ENCODE data around the gene CCDC71. TPM values are rescaled to one million over a fixed set of nuclear protein-coding genes. Genes with fewer than 3 reads are reported as not detected.

Gene CCDC71
- total and polyA plus RNA-seq, 2 of the 13 experiments (the other 11 are each of a cell fraction or from before 2014, with no cell fraction given), result 9.7 to 14.3 TPM

DNA sequence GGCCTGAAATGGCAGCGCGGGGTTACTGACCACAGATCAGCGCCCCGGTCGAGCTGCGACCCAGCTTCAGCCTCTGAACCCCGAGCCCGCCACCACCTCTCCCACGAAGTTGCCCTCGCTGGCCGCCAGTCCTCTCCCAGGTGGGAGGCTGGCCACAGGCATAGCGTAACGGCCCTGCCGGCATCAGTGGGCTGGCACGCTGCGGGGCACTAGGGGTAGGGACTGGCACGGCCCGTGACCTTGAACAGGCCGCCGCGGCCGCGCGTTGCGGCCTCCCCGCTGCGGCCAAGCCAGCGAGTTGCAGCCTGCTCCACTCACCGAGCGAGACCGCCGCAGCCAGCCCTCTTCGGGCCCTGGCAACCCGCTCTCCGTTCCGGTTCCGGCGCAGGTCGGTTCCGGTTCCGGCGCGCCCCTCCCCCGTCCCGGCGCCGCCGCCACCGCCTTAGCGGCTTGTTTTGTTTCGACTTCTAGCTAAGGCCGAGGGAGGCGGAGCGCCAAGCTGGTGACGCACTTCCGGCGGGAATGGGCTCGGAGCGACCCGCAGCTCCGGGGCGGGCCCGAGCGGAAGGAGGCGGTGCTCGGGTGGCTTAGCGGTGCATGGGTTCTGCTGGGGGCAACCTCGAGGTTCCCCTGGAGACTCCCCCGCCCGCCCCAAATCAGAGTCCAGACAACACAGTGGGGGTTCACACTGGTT lies 45.5 kb downstream of the CCDC71 start, which contains the start of gene USP19 (continued):
- TF ChIP-seq MAFG (CRISPR knock-in tag; IDR thresholded peaks at IDR 0.05) (no peak), ZNF644 (CRISPR knock-in tag; IDR thresholded peaks at IDR 0.05; ENCODE audit: low read depth) (no peak), ZNF407 (CRISPR knock-in tag; IDR thresholded peaks at IDR 0.05; ENCODE audit: not compliant biosample characterization) (no peak), MXD3 (CRISPR knock-in tag; IDR thresholded peaks at IDR 0.05) (peak; percentile 80; the same call in 1 of the 2 replicates), ZNF557 (CRISPR knock-in tag; IDR thresholded peaks at IDR 0.05) (no peak), TIGD3 (CRISPR knock-in tag; IDR thresholded peaks at IDR 0.05; ENCODE audit: borderline replicate concordance) (0 out of 2 replicates have a peak, but pooled peaks have one; percentile 48), ZNF282 (IDR thresholded peaks at IDR 0.05; ENCODE audit: partially characterized antibody) (no peak), NCOA2 (CRISPR knock-in tag; IDR thresholded peaks at IDR 0.05) (peak; percentile 39; the same call in 1 of the 2 replicates)
- TF ChIP-seq, protein P1, sequence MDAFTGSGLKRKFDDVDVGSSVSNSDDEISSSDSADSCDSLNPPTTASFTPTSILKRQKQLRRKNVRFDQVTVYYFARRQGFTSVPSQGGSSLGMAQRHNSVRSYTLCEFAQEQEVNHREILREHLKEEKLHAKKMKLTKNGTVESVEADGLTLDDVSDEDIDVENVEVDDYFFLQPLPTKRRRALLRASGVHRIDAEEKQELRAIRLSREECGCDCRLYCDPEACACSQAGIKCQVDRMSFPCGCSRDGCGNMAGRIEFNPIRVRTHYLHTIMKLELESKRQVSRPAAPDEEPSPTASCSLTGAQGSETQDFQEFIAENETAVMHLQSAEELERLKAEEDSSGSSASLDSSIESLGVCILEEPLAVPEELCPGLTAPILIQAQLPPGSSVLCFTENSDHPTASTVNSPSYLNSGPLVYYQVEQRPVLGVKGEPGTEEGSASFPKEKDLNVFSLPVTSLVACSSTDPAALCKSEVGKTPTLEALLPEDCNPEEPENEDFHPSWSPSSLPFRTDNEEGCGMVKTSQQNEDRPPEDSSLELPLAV (CRISPR knock-in tag; conservative IDR thresholded peaks at IDR 0.05; ENCODE audit: low read depth), result no peak
- TF ChIP-seq, protein P2, sequence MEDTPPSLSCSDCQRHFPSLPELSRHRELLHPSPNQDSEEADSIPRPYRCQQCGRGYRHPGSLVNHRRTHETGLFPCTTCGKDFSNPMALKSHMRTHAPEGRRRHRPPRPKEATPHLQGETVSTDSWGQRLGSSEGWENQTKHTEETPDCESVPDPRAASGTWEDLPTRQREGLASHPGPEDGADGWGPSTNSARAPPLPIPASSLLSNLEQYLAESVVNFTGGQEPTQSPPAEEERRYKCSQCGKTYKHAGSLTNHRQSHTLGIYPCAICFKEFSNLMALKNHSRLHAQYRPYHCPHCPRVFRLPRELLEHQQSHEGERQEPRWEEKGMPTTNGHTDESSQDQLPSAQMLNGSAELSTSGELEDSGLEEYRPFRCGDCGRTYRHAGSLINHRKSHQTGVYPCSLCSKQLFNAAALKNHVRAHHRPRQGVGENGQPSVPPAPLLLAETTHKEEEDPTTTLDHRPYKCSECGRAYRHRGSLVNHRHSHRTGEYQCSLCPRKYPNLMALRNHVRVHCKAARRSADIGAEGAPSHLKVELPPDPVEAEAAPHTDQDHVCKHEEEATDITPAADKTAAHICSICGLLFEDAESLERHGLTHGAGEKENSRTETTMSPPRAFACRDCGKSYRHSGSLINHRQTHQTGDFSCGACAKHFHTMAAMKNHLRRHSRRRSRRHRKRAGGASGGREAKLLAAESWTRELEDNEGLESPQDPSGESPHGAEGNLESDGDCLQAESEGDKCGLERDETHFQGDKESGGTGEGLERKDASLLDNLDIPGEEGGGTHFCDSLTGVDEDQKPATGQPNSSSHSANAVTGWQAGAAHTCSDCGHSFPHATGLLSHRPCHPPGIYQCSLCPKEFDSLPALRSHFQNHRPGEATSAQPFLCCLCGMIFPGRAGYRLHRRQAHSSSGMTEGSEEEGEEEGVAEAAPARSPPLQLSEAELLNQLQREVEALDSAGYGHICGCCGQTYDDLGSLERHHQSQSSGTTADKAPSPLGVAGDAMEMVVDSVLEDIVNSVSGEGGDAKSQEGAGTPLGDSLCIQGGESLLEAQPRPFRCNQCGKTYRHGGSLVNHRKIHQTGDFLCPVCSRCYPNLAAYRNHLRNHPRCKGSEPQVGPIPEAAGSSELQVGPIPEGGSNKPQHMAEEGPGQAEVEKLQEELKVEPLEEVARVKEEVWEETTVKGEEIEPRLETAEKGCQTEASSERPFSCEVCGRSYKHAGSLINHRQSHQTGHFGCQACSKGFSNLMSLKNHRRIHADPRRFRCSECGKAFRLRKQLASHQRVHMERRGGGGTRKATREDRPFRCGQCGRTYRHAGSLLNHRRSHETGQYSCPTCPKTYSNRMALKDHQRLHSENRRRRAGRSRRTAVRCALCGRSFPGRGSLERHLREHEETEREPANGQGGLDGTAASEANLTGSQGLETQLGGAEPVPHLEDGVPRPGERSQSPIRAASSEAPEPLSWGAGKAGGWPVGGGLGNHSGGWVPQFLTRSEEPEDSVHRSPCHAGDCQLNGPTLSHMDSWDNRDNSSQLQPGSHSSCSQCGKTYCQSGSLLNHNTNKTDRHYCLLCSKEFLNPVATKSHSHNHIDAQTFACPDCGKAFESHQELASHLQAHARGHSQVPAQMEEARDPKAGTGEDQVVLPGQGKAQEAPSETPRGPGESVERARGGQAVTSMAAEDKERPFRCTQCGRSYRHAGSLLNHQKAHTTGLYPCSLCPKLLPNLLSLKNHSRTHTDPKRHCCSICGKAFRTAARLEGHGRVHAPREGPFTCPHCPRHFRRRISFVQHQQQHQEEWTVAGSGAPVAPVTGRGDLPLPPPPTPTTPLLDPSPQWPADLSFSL (CRISPR knock-in tag; IDR thresholded peaks at IDR 0.05), result no peak

All from HepG2 (cell line).